ENCODE data around the gene FNBP1L. TPM values are rescaled to one million over a fixed set of nuclear protein-coding genes. Genes with fewer than 3 reads are reported as not detected.
A peak's percentile ranks its signal among the peaks of the same experiment; 100 is the strongest.

Gene FNBP1L
- total RNA-seq, 1 experiment from 2014 or later = 31.8 TPM

DNA sequence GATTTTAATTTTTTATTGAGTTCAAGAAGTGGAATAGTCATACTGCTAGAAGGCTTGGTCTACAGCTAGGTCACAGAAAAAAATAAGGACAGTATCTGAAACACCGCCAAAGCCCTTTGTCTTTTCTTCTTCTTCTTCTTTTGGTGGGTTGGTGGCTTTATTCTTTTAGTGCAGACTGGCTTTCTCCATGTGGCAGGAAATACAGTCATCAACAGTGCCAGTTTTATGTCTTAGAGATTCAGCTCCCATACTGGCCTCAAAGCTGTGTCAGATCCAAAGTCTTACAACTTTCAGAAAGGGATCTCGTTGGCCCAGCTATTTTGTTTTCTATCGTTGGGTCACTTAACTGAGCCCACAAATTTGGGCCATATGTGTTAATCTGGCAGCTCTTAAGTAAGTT, 58.2 kb downstream of the FNBP1L start:
- Mint-ChIP-seq H3K9me3 (ENCODE audit: unreplicated experiment) (no peaks in the 10 kb centered on the region), H3K4me1 (ENCODE audit: insufficient read depth, unreplicated experiment) (peaks cover 15% of the 10 kb centered on the region), H3K36me3 (ENCODE audit: insufficient read depth, unreplicated experiment) (peaks cover 33% of the 10 kb centered on the region), H3K4me3 (ENCODE audit: unreplicated experiment) (no peak overlapping the region), H3K27ac (ENCODE audit: low read depth, unreplicated experiment) (no peak overlapping the region), H3K27me3 (ENCODE audit: insufficient read depth, unreplicated experiment) (no peaks in the 10 kb centered on the region)
- no TSS peak for BruUV-seq (replicated peaks)
- ChIA-PET CTCF (no interaction called here), POLR2A (interaction anchor here (1.2 kb wide), 1 partner anchor 373 kb away, joined by 3 read pairs; the partner anchor contains the start of gene DNTTIP2)
- TF ChIP-seq, protein P1, sequence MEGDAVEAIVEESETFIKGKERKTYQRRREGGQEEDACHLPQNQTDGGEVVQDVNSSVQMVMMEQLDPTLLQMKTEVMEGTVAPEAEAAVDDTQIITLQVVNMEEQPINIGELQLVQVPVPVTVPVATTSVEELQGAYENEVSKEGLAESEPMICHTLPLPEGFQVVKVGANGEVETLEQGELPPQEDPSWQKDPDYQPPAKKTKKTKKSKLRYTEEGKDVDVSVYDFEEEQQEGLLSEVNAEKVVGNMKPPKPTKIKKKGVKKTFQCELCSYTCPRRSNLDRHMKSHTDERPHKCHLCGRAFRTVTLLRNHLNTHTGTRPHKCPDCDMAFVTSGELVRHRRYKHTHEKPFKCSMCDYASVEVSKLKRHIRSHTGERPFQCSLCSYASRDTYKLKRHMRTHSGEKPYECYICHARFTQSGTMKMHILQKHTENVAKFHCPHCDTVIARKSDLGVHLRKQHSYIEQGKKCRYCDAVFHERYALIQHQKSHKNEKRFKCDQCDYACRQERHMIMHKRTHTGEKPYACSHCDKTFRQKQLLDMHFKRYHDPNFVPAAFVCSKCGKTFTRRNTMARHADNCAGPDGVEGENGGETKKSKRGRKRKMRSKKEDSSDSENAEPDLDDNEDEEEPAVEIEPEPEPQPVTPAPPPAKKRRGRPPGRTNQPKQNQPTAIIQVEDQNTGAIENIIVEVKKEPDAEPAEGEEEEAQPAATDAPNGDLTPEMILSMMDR (IDR thresholded peaks at IDR 0.05; ENCODE audit: unreplicated experiment) = no peak
- intact Hi-C loops (cut with micrococcal nuclease) = no loop called here
- no peak for DNase-seq (ENCODE audit: unreplicated experiment)

DNA sequence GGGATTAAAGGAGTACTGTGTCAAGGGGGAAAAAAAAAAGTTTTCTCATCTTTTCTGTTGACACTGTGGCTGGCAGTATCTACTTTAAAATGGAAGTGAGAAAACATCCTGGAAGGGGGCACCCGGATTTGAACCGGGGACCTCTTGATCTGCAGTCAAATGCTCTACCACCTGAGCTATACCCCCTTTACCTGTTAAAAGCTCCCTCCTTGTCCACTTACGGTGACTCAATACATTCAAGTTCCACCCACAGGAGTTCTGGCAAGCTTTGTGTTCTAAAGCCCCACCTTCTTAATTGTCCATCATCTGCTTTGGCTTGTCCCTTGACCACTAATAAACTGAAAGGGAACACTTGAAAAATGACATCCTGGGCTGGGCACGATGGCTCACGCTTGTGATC, 68.2 kb downstream of the FNBP1L start:
- no TSS peak for BruUV-seq (replicated peaks)
- H3K4me1 Mint-ChIP-seq (ENCODE audit: insufficient read depth, unreplicated experiment) = peaks cover 29% of the 10 kb centered on the region
- peak; percentile 48 for DNase-seq (ENCODE audit: unreplicated experiment)
- ChIA-PET CTCF (no interaction called here), POLR2A (interaction anchor here (0.7 kb wide), 1 partner anchor 30 kb away, joined by 3 read pairs; no protein-coding TSS in a partner anchor)
- TF ChIP-seq, protein P1 (IDR thresholded peaks at IDR 0.05; ENCODE audit: unreplicated experiment) = no peak
- H3K9me3 Mint-ChIP-seq (ENCODE audit: unreplicated experiment) = no peaks in the 10 kb centered on the region
- H3K27ac Mint-ChIP-seq (ENCODE audit: low read depth, unreplicated experiment) = no peak overlapping the region
- H3K27me3 Mint-ChIP-seq (ENCODE audit: insufficient read depth, unreplicated experiment) = no peaks in the 10 kb centered on the region
- intact Hi-C loops (cut with micrococcal nuclease) = no loop called here
- no peaks in the 10 kb centered on the region for H3K36me3 Mint-ChIP-seq (ENCODE audit: insufficient read depth, unreplicated experiment)
- H3K4me3 Mint-ChIP-seq (ENCODE audit: unreplicated experiment) = no peak overlapping the region

DNA sequence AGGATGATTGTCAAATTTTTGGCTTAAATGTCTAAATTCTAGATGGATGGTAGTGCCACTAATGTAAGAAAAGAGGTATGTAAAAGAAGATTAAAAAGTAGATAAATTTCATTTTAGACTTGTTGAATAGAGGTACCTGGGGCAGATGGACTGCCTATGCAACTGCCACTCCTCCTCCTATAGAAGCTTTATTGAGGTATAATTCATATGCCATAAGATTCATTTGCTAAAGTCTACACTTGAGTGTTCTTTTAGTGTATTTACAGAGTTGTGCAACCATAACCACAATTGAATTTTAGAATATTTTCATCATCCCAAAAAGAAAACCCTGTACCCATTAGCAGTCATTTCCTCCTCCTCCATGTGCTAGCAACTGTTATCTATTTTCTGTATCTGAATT, 70.6 kb downstream of the FNBP1L start:
- intact Hi-C loops (cut with micrococcal nuclease) = loop anchor here (2.0 kb wide), 1 partner anchor 70 kb away; the partner anchor contains the start of gene FNBP1L
- Mint-ChIP-seq H3K27ac (ENCODE audit: low read depth, unreplicated experiment) (peak overlapping the region; percentile 1), H3K27me3 (ENCODE audit: insufficient read depth, unreplicated experiment) (no peaks in the 10 kb centered on the region), H3K36me3 (ENCODE audit: insufficient read depth, unreplicated experiment) (peaks cover 6% of the 10 kb centered on the region), H3K9me3 (ENCODE audit: unreplicated experiment) (no peaks in the 10 kb centered on the region), H3K4me1 (ENCODE audit: insufficient read depth, unreplicated experiment) (peaks cover 29% of the 10 kb centered on the region), H3K4me3 (ENCODE audit: unreplicated experiment) (no peak overlapping the region)
- ChIA-PET CTCF (interaction anchor here (0.6 kb wide), 1 partner anchor 1407 kb away, joined by 4 read pairs; no protein-coding TSS in a partner anchor), POLR2A (interaction anchor here (0.8 to 1.7 kb wide), 3 partner anchors 47 to 360 kb away, joined by 3 to 5 read pairs (median 3); partner anchors contain the start of gene DNTTIP2)
- DNase-seq (ENCODE audit: unreplicated experiment) = no peak
- BruUV-seq (replicated peaks) = no TSS peak
- TF ChIP-seq, protein P1 (IDR thresholded peaks at IDR 0.05; ENCODE audit: unreplicated experiment) = no peak

DNA sequence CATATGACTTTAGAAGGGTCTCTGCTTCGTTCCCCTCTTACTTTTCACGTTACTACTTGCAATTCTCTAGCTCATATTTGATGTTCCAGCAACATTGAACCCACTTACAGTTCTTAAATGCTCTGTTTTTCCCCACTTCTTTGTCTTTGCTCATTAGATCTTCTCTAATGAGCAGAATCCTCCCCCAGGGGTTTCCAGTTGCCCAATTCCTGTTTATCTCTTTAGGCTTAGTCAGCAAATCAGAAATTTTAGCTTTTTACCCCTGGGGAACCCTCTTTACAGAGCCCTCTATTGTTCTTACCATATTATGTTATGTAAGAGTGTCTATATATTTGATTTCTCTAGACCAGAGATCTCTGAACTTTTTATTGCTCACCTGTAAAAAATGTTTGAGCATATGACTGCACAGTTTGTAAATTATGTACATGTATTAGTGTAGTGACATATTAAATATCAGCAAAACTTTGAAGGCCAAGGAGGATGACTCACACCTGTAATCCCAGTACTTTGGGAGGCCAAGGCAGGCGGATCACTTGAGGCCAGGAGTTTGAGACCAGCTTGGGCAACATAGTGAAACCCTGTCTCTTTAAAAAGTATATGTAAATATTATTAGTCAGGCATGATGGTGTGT, 71.4 kb downstream of the FNBP1L start:
- intact Hi-C loops (cut with micrococcal nuclease) = loop anchor here (2.0 kb wide), 1 partner anchor 71 kb away; the partner anchor contains the start of gene FNBP1L
- CTCF ChIA-PET = no interaction called here
- no TSS peak for BruUV-seq (replicated peaks)

More for the DNA sequence above, 71.4 kb downstream of the FNBP1L start:
- POLR2A ChIA-PET = interaction anchor here (0.6 to 1.7 kb wide), 7 partner anchors 8 to 360 kb away, joined by 3 to 5 read pairs (median 3); partner anchors contain the start of genes DNTTIP2 and FNBP1L
- Mint-ChIP-seq H3K27ac (ENCODE audit: low read depth, unreplicated experiment) (peak overlapping the region; percentile 1), H3K9me3 (ENCODE audit: unreplicated experiment) (no peaks in the 10 kb centered on the region), H3K4me3 (ENCODE audit: unreplicated experiment) (no peak overlapping the region), H3K36me3 (ENCODE audit: insufficient read depth, unreplicated experiment) (peaks cover 9% of the 10 kb centered on the region), H3K4me1 (ENCODE audit: insufficient read depth, unreplicated experiment) (peaks cover 29% of the 10 kb centered on the region), H3K27me3 (ENCODE audit: insufficient read depth, unreplicated experiment) (no peaks in the 10 kb centered on the region)
- TF ChIP-seq, protein P1 (IDR thresholded peaks at IDR 0.05; ENCODE audit: unreplicated experiment) = no peak
- DNase-seq (ENCODE audit: unreplicated experiment) = peak; percentile 45

Measured in MCF 10A (cell line).